IMR-90 (cell line): ENCODE results near the gene STK10. TPM values are rescaled to one million over a fixed set of nuclear protein-coding genes. Genes with fewer than 3 reads are reported as not detected.
A peak's percentile ranks its signal among the peaks of the same experiment; 100 is the strongest.

Source experiments
- ATAC-seq: fragments of 200-7000 bp; cut with Tn5 transposase; 2 replicates; pipeline ENCODE4 v1.9.1; 2020; ENCODE audit warnings: low read depth, mild to moderate bottlenecking, moderate library complexity
- BruUV-seq: library from RNA; stranded (reverse); fragments of 400-500 nt; replicated peaks from 2 replicates; lab custom pipeline; 2021; lab: Mats Ljungman, UMichigan
- CTCF ChIA-PET: fragments of 300-600 bp; formaldehyde crosslinking; extraction: SDS; loops from one replicate; lab custom pipeline; 2021; ENCODE audit warnings: antibody characterized with exemption; lab: Yijun Ruan, JAX
- POLR2A ChIA-PET: fragments of 300-600 bp; sonication (Branson Sonifier 250); formaldehyde crosslinking; loops from one replicate; lab custom pipeline; 2022; ENCODE audit warnings: antibody characterized with exemption; ENCODE audit not compliant: unreplicated experiment; lab: Charles Lee
- DNase-seq: peaks from one replicate; pipeline ENCODE4 v3.0.0; 2013
- H2AFZ ChIP-seq: replicated peaks from 2 replicates; pipeline ENCODE3; 2013; ENCODE audit warnings: low read length, mild to moderate bottlenecking; ENCODE audit not compliant: poor library complexity
- H2AK5ac ChIP-seq: 2 replicates; pipeline ENCODE4 v1.6.1; 2013; ENCODE audit warnings: low read depth, low read length, inconsistent platforms
- H2AK9ac ChIP-seq: replicated peaks from 2 replicates; pipeline ENCODE3; 2013; ENCODE audit warnings: mild to moderate bottlenecking, low read depth, low read length, moderate library complexity; ENCODE audit not compliant: poor library complexity
- H2BK120ac ChIP-seq: 2 replicates; pipeline ENCODE4 v1.6.1; 2013; ENCODE audit warnings: low read depth, low read length, inconsistent platforms
- H2BK15ac ChIP-seq: 3 replicates; pipeline ENCODE4 v1.6.1; 2013; ENCODE audit warnings: low read depth, low read length, inconsistent platforms
- H2BK20ac ChIP-seq: 2 replicates; pipeline ENCODE4 v1.6.1; 2013; ENCODE audit warnings: low read depth, mild to moderate bottlenecking, inconsistent platforms, low read length, moderate library complexity
- H2BK5ac ChIP-seq: 2 replicates; pipeline ENCODE4 v1.6.1; 2013; ENCODE audit warnings: mild to moderate bottlenecking, low read depth, low read length, inconsistent platforms; ENCODE audit not compliant: poor library complexity, severe bottlenecking
- H3K14ac ChIP-seq: replicated peaks from 2 replicates; pipeline ENCODE4 v1.6.1; 2013; ENCODE audit warnings: low read depth, low read length, inconsistent platforms
- H3K18ac ChIP-seq: 2 replicates; pipeline ENCODE4 v1.6.1; 2013; ENCODE audit warnings: low read depth, low read length, control low read depth
- H3K23ac ChIP-seq: 2 replicates; pipeline ENCODE4 v1.6.1; 2013; ENCODE audit warnings: low read depth, low read length, inconsistent platforms
- H3K27ac ChIP-seq: 2 replicates; pipeline ENCODE4 v1.5.1; 2013; ENCODE audit warnings: mild to moderate bottlenecking, control low read depth, low read length; ENCODE audit not compliant: insufficient read depth
- H3K27me3 ChIP-seq: 2 replicates; pipeline ENCODE4 v1.6.1; 2013; ENCODE audit warnings: low read length; ENCODE audit not compliant: control insufficient read depth, insufficient read depth
- H3K36me3 ChIP-seq: 2 replicates; pipeline ENCODE4 v1.6.1; 2013; ENCODE audit warnings: low read length, mixed read lengths; ENCODE audit not compliant: control insufficient read depth, insufficient read depth
- H3K4ac ChIP-seq: 2 replicates; pipeline ENCODE4 v1.6.1; 2013; ENCODE audit warnings: low read depth, low read length, inconsistent platforms
- H3K4me1 ChIP-seq: 2 replicates; pipeline ENCODE4 v1.6.1; 2013; ENCODE audit warnings: low read length, mixed read lengths; ENCODE audit not compliant: control insufficient read depth, insufficient read depth
- H3K4me2 ChIP-seq: 2 replicates; pipeline ENCODE4 v1.6.1; 2013; ENCODE audit warnings: low read depth, mild to moderate bottlenecking, control low read depth, low read length, moderate library complexity
- H3K4me3 ChIP-seq: 2 replicates; pipeline ENCODE4 v1.5.1; 2013; ENCODE audit warnings: low read depth, mild to moderate bottlenecking, control low read depth, low read length, moderate library complexity; ENCODE audit not compliant: insufficient read depth
- H3K56ac ChIP-seq: 2 replicates; pipeline ENCODE4 v1.6.1; 2013; ENCODE audit warnings: low read length, inconsistent platforms; ENCODE audit not compliant: insufficient read depth; ENCODE audit errors: extremely low read depth
- H3K79me1 ChIP-seq, 2 experiments: 2 replicates each; pipeline ENCODE4 v1.6.1; 2013; ENCODE audit warnings: low read length in 2 of 2, inconsistent platforms in 1 of 2, low read depth in 1 of 2
- H3K9ac ChIP-seq: 2 replicates; pipeline ENCODE4 v1.6.1; 2013; ENCODE audit warnings: low read depth, low read length, control low read depth
- H3K9me1 ChIP-seq: 2 replicates; pipeline ENCODE4 v1.6.1; 2013; ENCODE audit warnings: low read length, inconsistent platforms; ENCODE audit not compliant: insufficient read depth
- H3K9me3 ChIP-seq: 2 replicates; pipeline ENCODE4 v1.6.1; 2013; ENCODE audit warnings: low read length; ENCODE audit not compliant: control insufficient read depth, insufficient read depth
- H4K20me1 ChIP-seq: 2 replicates; pipeline ENCODE4 v1.6.1; 2013; ENCODE audit warnings: low read length, inconsistent platforms; ENCODE audit not compliant: insufficient read depth
- H4K5ac ChIP-seq: 2 replicates; pipeline ENCODE4 v1.6.1; 2013; ENCODE audit warnings: mild to moderate bottlenecking, low read depth, low read length, control low read depth
- H4K8ac ChIP-seq, 2 experiments: 2 replicates each; pipeline ENCODE4 v1.6.1; 2013; ENCODE audit warnings: low read depth in 2 of 2, low read length in 2 of 2, control low read depth in 1 of 2, inconsistent platforms in 1 of 2
- H4K91ac ChIP-seq: 2 replicates; pipeline ENCODE4 v1.6.1; 2013; ENCODE audit warnings: low read depth, low read length, inconsistent platforms; ENCODE audit not compliant: insufficient read depth
- CEBPB ChIP-seq: IDR thresholded peaks from 2 replicates; pipeline ENCODE4 v1.6.1; 2012; ENCODE audit warnings: low read depth, low read length, improper control_type of control experiment
- FOS ChIP-seq: fragments of 150-350 bp; IDR thresholded peaks from 2 replicates; pipeline ENCODE4 v1.6.1; 2016; ENCODE audit warnings: low read depth, low read length
- WGBS, 2 experiments: methylation state at CpG; one replicate each; pipeline versions ENCODE4 v1.1.5 to v1.1.7; 2013; ENCODE audit warnings: missing lambda C conversion rate in 2 of 2; ENCODE audit not compliant: insufficient read length in 1 of 2; ENCODE audit errors: extremely low coverage in 2 of 2; 5-methylcytosine and 5-hydroxymethylcytosine counted together
- dilution Hi-C: fragments of 300-500 bp; cut with HindIII; formaldehyde crosslinking; loops from one replicate; pipeline ENCODE4 v1.14.3; 2018; ENCODE audit warnings: low sequenced_read_pairs; ENCODE audit not compliant: unreplicated experiment
- in situ Hi-C: fragments of 300-500 bp; cut with MboI; formaldehyde crosslinking; loops from 3 replicates; pipeline ENCODE4 v1.14.3; 2019; ENCODE audit warnings: low sequenced_read_pairs, inconsistent platforms, mixed read lengths
- intact Hi-C: fragments of 100-400 bp; cut with micrococcal nuclease; formaldehyde crosslinking; loops from 2 replicates; pipeline ENCODE4 v1.10.0; 2022
- polyA plus RNA-seq, 3 experiments: library from polyadenylated mRNA; depleted of rRNA; stranded (reverse); fragments of >200 nt; gene quantifications; 2 replicates each; pipeline ENCODE4 v1.2.3, GENCODE V29; 2012; ENCODE audit warnings: low replicate concordance in 1 of 3
- total RNA-seq: library from RNA; depleted of rRNA; stranded (reverse); fragments of >200 nt; gene quantifications from 2 replicates; pipeline ENCODE4 v1.2.3, GENCODE V29; 2012

STK10 gene
- total and polyA plus RNA-seq, 2 of the 4 experiments (the other 2 are of a cell fraction): 15.4 to 18.5 TPM

DNA sequence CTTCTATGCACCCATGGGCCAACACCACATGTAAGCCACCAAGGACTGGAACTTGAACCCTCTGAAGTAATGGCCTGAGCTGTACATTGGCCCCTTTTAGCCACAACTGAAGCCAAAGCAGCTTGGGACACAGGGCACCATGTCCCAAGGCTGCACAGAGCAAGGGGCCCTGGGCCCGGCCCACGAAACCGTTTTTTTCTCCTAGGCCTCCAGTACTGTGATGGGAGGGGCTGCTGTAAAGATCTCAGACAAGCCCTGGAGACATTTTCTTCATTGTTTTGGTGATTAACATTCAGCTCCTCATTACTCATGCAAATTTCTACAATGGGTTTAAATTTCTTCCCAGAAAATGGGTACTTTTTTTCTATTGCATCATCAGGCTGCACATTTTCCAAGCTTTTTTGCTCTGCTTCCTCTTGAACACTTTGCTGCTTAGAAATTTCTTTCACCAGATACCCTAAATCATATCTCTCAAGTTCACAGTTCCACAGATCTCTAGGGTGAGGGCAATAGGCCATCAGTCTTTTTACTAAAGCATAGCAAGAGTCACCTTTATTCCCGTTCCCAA lies 156.0 kb downstream of the STK10 start:
- peak; percentile 50; the same call in 1 of the 2 replicates for TF ChIP-seq CEBPB
- no peak for TF ChIP-seq FOS
- Histone ChIP-seq H2AK9ac (no peak overlapping the region), H4K20me1 (no peaks in the 10 kb centered on the region), H3K9ac (no peak overlapping the region), H3K27ac (no peak overlapping the region), H2BK20ac (no peak overlapping the region), H3K4me2 (no peak overlapping the region), H2AK5ac (no peak overlapping the region), H3K14ac (no peak overlapping the region), H2BK15ac (no peak overlapping the region), H3K9me3 (0 out of 2 replicates have a peak, but pooled peaks cover 2% of the 10 kb centered on the region), H3K18ac (no peak overlapping the region), H4K91ac (no peak overlapping the region), H4K5ac (no peak overlapping the region), H3K56ac (no peak overlapping the region), H3K9me1 (no peaks in the 10 kb centered on the region), H3K4me1 (no peaks in the 10 kb centered on the region), H2BK120ac (no peak overlapping the region), H3K23ac (no peak overlapping the region), H3K27me3 (no peaks in the 10 kb centered on the region; the same call in 1 of the 2 replicates), H3K4me3 (no peak overlapping the region), H3K79me1 (no peaks in the 10 kb centered on the region), H2BK5ac (no peak overlapping the region), H4K8ac (no peak overlapping the region), H3K4ac (no peak overlapping the region), H3K36me3 (no peaks in the 10 kb centered on the region), H2AFZ (no peak overlapping the region)
- ATAC-seq (no peak), DNase-seq (no peak)
- dilution Hi-C loops: no loop called here
- no TSS peak for BruUV-seq
- 75% methylated on average over 1 of the region's 4 CpGs; no CpG with 5 or more reads in 1 of the 2 experiments for WGBS, 2 experiments
- ChIA-PET POLR2A (no interaction called here), CTCF (no interaction called here)
- intact Hi-C loops: no loop called here
- in situ Hi-C loops: loop anchor here (25.0 kb wide), 1 partner anchor 420 kb away; no protein-coding TSS in a partner anchor
